Adipocyte (in vitro differentiated cells): ENCODE data around the gene SMYD2.
A peak's percentile ranks its signal among the peaks of the same experiment; 100 is the strongest.

Source experiments
- DNase-seq: peaks from one replicate; pipeline ENCODE4 v3.0.0-alpha.2; 2015; ENCODE audit warnings: low read depth
- H3K27me3 ChIP-seq: replicated peaks from 2 replicates; pipeline ENCODE4 v1.7.0; 2013; ENCODE audit warnings: mild to moderate bottlenecking, low read length, moderate library complexity; ENCODE audit not compliant: control insufficient read depth, insufficient read depth
- H3K36me3 ChIP-seq: 2 replicates; pipeline ENCODE4 v1.7.0; 2013; ENCODE audit warnings: low read length, mild to moderate bottlenecking, moderate library complexity; ENCODE audit not compliant: control insufficient read depth, insufficient read depth, severe bottlenecking
- H3K4me1 ChIP-seq: 2 replicates; pipeline ENCODE4 v1.7.0; 2013; ENCODE audit warnings: mild to moderate bottlenecking, low read length, moderate library complexity; ENCODE audit not compliant: control insufficient read depth, insufficient read depth
- H3K4me3 ChIP-seq: 2 replicates; pipeline ENCODE4 v1.7.0; 2013; ENCODE audit warnings: mild to moderate bottlenecking, low read length, moderate library complexity
- H3K9ac ChIP-seq: 2 replicates; pipeline ENCODE4 v1.7.0; 2013; ENCODE audit warnings: mild to moderate bottlenecking, low read length, moderate library complexity
- H3K9me3 ChIP-seq: 2 replicates; pipeline ENCODE4 v1.7.0; 2013; ENCODE audit warnings: mild to moderate bottlenecking, low read length, moderate library complexity; ENCODE audit not compliant: control insufficient read depth

The SMYD2 gene

GRCh38 chr1:214290424-214291037 lies 9.6 kb downstream of the SMYD2 start:
- DNase-seq: no peak
- no peaks in the 10 kb centered on the region for H3K27me3 ChIP-seq
- peaks cover 22% of the 10 kb centered on the region for H3K4me1 ChIP-seq
- H3K4me3 ChIP-seq: no peak overlapping the region
- no peaks in the 10 kb centered on the region for H3K9me3 ChIP-seq
- H3K36me3 ChIP-seq: no peaks in the 10 kb centered on the region
- H3K9ac ChIP-seq: no peak overlapping the region

GRCh38 chr1:214292322-214292721 lies 11.4 kb downstream of the SMYD2 start:
- Histone ChIP-seq H3K4me1 (peaks cover 35% of the 10 kb centered on the region), H3K4me3 (no peak overlapping the region), H3K27me3 (no peaks in the 10 kb centered on the region), H3K9me3 (no peaks in the 10 kb centered on the region), H3K36me3 (no peaks in the 10 kb centered on the region), H3K9ac (no peak overlapping the region)
- no peak for DNase-seq

GRCh38 chr1:214295934-214296333 lies 15.0 kb downstream of the SMYD2 start:
- no peak overlapping the region for H3K9ac ChIP-seq
- H3K27me3 ChIP-seq: no peaks in the 10 kb centered on the region
- H3K4me3 ChIP-seq: no peak overlapping the region
- peaks cover 34% of the 10 kb centered on the region for H3K4me1 ChIP-seq
- H3K9me3 ChIP-seq: no peaks in the 10 kb centered on the region
- no peak for DNase-seq
- H3K36me3 ChIP-seq: no peaks in the 10 kb centered on the region

- Histone ChIP-seq H3K4me1 (peaks cover 29% of the 10 kb centered on the region), H3K9me3 (no peaks in the 10 kb centered on the region), H3K36me3 (no peaks in the 10 kb centered on the region), H3K4me3 (peak overlapping the region; percentile 68), H3K9ac (peak overlapping the region; percentile 75), H3K27me3 (no peaks in the 10 kb centered on the region)
- peak; percentile 76 for DNase-seq
These were observed 16.1 kb downstream of the SMYD2 start for GRCh38 chr1:214296860-214297745.

- H3K27me3 ChIP-seq: no peaks in the 10 kb centered on the region
- H3K36me3 ChIP-seq: no peaks in the 10 kb centered on the region
- H3K4me1 ChIP-seq: peaks cover 36% of the 10 kb centered on the region
- no peak overlapping the region for H3K4me3 ChIP-seq
- H3K9me3 ChIP-seq: no peaks in the 10 kb centered on the region
- no peak overlapping the region for H3K9ac ChIP-seq
- DNase-seq: no peak
These were observed 19.3 kb downstream of the SMYD2 start for GRCh38 chr1:214300149-214300780.

- H3K36me3 ChIP-seq: no peaks in the 10 kb centered on the region
- H3K4me3 ChIP-seq: no peak overlapping the region
- no peak for DNase-seq
- no peaks in the 10 kb centered on the region for H3K27me3 ChIP-seq
- no peaks in the 10 kb centered on the region for H3K9me3 ChIP-seq
- peaks cover 29% of the 10 kb centered on the region for H3K4me1 ChIP-seq
- no peak overlapping the region for H3K9ac ChIP-seq
These were observed 20.6 kb downstream of the SMYD2 start for GRCh38 chr1:214301526-214301925.

- Histone ChIP-seq H3K4me1 (peaks cover 15% of the 10 kb centered on the region), H3K9me3 (no peaks in the 10 kb centered on the region), H3K9ac (peak overlapping the region; percentile 59), H3K27me3 (no peaks in the 10 kb centered on the region), H3K36me3 (no peaks in the 10 kb centered on the region), H3K4me3 (peak overlapping the region; percentile 65)
- no peak for DNase-seq
These were observed 22.4 kb downstream of the SMYD2 start for GRCh38 chr1:214303141-214303930.

GRCh38 chr1:214305164-214305751 lies 24.3 kb downstream of the SMYD2 start:
- Histone ChIP-seq H3K4me1 (peaks cover 22% of the 10 kb centered on the region), H3K9me3 (no peaks in the 10 kb centered on the region), H3K27me3 (no peaks in the 10 kb centered on the region), H3K36me3 (no peaks in the 10 kb centered on the region), H3K4me3 (no peak overlapping the region), H3K9ac (no peak overlapping the region)
- no peak for DNase-seq

GRCh38 chr1:214306269-214306668 lies 25.3 kb downstream of the SMYD2 start:
- no peak overlapping the region for H3K4me3 ChIP-seq
- DNase-seq: no peak
- H3K9ac ChIP-seq: no peak overlapping the region
- H3K36me3 ChIP-seq: no peaks in the 10 kb centered on the region
- peaks cover 25% of the 10 kb centered on the region for H3K4me1 ChIP-seq
- H3K27me3 ChIP-seq: no peaks in the 10 kb centered on the region
- no peaks in the 10 kb centered on the region for H3K9me3 ChIP-seq

- peak; percentile 46 for DNase-seq
These were observed 29.1 kb downstream of the SMYD2 start for GRCh38 chr1:214310010-214310409.

More at GRCh38 chr1:214310010-214310409, 29.1 kb downstream of the SMYD2 start:
- no peaks in the 10 kb centered on the region for H3K27me3 ChIP-seq
- no peaks in the 10 kb centered on the region for H3K9me3 ChIP-seq
- H3K36me3 ChIP-seq: no peaks in the 10 kb centered on the region
- peak overlapping the region; percentile 73 for H3K4me3 ChIP-seq
- peak overlapping the region; percentile 30 for H3K9ac ChIP-seq
- H3K4me1 ChIP-seq: peaks cover 13% of the 10 kb centered on the region
